ENCODE results near the gene IVL. TPM values are rescaled to one million over a fixed set of nuclear protein-coding genes. Genes with fewer than 3 reads are reported as not detected.

Gene IVL
- not detected for total RNA-seq

DNA sequence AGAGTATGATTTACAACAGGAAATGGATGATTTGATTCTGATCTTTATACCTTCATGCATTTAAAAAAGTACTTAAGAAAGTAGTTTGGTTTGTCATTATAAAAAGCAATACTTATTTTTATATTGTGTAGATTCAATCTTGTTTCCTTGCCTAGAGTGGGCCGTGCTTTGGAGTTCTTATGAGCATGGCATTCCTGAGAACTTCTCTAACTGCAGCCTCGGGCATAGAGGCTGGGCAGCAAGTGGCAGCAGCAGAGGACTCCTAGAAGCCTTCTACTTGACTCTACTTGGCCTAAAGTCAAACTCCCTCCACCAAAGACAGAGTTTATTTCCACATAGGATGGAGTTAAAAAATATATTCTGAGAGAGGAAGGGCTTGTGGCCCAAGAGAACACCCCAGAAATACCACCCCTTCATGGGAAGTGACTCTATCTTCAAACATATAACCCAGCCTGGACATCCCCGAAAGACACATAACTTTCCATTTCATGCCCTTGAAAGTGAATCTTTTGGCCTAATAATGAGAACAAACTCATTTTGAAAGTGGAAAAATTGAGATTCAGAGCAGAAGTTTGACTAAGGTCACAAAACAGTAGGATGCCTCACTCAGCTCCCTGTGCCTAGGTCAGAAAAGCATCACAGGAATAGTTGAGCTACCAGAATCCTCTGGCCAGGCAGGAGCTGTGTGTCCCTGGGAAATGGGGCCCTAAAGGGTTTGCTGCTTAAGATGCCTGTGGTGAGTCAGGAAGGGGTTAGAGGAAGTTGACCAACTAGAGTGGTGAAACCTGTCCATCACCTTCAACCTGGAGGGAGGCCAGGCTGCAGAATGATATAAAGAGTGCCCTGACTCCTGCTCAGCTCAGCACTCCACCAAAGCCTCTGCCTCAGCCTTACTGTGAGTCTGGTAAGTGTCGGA lies at the start of gene IVL:
IVL (plus strand) TSS at position 861 of the 916 bp plus-strand sequence. CDS start 1,252 bp downstream, outside the sequence.
- H3K27ac ChIP-seq = no peak within 1 kb of the TSS
- H3K36me3 ChIP-seq = no peaks in the 10 kb centered on the region
- H3K4me1 ChIP-seq = no peaks in the 10 kb centered on the region
- ATAC-seq (no peak), DNase-seq (no peak)
- TF ChIP-seq POLR2A (IDR thresholded peaks at IDR 0.05) (no peak), CTCF (IDR thresholded peaks at IDR 0.05 in 4 of 5, conservative IDR thresholded peaks at IDR 0.05 in 1 of 5) (no peak)
- no peaks in the 10 kb centered on the region for H3K9me3 ChIP-seq
- in situ Hi-C loops (cut with MboI; ENCODE audit: low sequenced_read_pairs in 4 of 4) (no loop called here), intact Hi-C loops (cut with DNase I; ENCODE audit: low total_unique reads) (no loop called here)
- no peak within 1 kb of the TSS for H3K4me3 ChIP-seq
- no peaks in the 10 kb centered on the region for H3K27me3 ChIP-seq

DNA sequence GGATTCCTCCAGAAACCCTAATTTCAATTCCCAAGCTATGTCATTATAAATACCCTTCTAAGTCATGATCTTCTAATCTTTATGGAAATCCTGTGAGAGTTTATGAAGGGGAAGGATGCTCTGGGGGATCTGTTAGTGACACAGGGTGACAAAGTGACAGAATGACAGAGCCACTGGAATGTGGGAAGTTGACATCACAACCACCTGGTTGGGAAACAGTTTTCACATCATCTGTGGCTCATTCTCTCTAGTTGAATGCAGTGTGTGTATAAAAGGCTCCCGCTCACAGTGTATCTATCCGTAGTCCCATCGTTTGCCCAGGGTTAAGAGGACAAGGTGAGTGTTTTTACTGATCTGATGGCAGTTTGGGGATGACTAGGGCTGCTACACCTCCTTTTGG lies 48.6 kb upstream of the IVL start, which contains the start of gene LCE7A:
LCE7A (plus strand) TSS at position 301 of the 400 bp plus-strand sequence. CDS start 702 bp downstream, outside the sequence.
- Histone ChIP-seq H3K27me3 (no peaks in the 10 kb centered on the region), H3K4me3 (no peak within 1 kb of the TSS), H3K4me1 (no peaks in the 10 kb centered on the region), H3K27ac (no peak within 1 kb of the TSS), H3K36me3 (no peaks in the 10 kb centered on the region), H3K9me3 (no peaks in the 10 kb centered on the region)
- DNase-seq (no peak), ATAC-seq (no peak)
- in situ Hi-C loops (cut with MboI; ENCODE audit: low sequenced_read_pairs in 4 of 4) = no loop called here
- TF ChIP-seq CTCF (IDR thresholded peaks at IDR 0.05 in 4 of 5, conservative IDR thresholded peaks at IDR 0.05 in 1 of 5) = no peak
- TF ChIP-seq POLR2A (IDR thresholded peaks at IDR 0.05) = no peak
- intact Hi-C loops (cut with DNase I; ENCODE audit: low total_unique reads) = no loop called here

DNA sequence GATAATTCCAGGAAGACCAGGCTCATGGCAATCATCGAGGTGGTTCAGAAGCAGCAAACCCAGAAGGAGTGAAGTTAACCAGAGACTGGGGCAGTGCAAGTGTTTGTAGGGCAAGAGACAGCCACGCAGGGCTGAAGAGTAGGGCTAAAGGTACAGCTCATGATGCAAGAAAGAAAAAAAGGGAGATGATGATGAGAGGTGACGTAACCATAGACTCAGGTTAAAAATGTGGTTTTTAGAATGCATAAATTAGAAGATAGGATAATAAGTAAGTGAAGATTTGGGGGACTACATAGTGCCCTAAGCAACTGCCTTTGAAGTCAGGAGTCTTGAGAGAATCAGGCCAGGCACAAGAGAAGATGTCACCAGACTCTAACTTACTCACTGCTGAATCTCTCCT lies 48.2 kb upstream of the IVL start:
- in situ Hi-C loops (cut with MboI; ENCODE audit: low sequenced_read_pairs in 4 of 4) = no loop called here
- TF ChIP-seq CTCF (IDR thresholded peaks at IDR 0.05 in 4 of 5, conservative IDR thresholded peaks at IDR 0.05 in 1 of 5) (no peak), POLR2A (IDR thresholded peaks at IDR 0.05) (no peak)
- intact Hi-C loops (cut with DNase I; ENCODE audit: low total_unique reads) = no loop called here
- Histone ChIP-seq H3K9me3 (no peaks in the 10 kb centered on the region), H3K36me3 (no peaks in the 10 kb centered on the region), H3K27me3 (no peaks in the 10 kb centered on the region), H3K4me1 (no peaks in the 10 kb centered on the region), H3K27ac (no peak overlapping the region), H3K4me3 (no peak overlapping the region)
- ATAC-seq (no peak), DNase-seq (no peak)

DNA sequence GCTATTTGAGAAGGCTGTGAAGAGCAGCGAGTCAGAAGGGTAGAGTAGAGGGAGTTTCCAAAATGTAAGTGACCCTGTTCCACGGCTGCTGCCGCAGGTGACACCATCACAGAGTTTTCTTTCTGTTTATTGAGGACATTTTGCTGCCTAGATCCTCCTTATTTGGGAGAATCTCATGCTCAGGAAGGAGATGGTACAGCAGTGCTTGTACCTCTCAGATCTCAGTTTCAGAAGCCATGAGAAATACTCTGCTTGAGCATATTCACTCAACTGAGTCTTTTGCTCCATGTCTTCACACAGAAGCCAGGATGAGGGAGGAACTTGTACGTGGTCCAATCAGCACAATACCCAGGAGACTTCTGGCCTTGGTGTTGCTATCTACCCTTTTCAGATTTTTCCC lies 47.0 kb upstream of the IVL start:
- H3K4me1 ChIP-seq = no peaks in the 10 kb centered on the region
- H3K27ac ChIP-seq = no peak overlapping the region
- ATAC-seq (no peak), DNase-seq (no peak)
- TF ChIP-seq POLR2A (IDR thresholded peaks at IDR 0.05) = no peak
- TF ChIP-seq CTCF (IDR thresholded peaks at IDR 0.05 in 4 of 5, conservative IDR thresholded peaks at IDR 0.05 in 1 of 5) = no peak
- H3K4me3 ChIP-seq = no peak overlapping the region
- H3K27me3 ChIP-seq = no peaks in the 10 kb centered on the region
- H3K36me3 ChIP-seq = no peaks in the 10 kb centered on the region
- no peaks in the 10 kb centered on the region for H3K9me3 ChIP-seq
- intact Hi-C loops (cut with DNase I; ENCODE audit: low total_unique reads) = no loop called here
- in situ Hi-C loops (cut with MboI; ENCODE audit: low sequenced_read_pairs in 4 of 4) = no loop called here

Measured in gastrocnemius medialis (tissue), 4 donors.